Activated CD4-positive, alpha-beta T cell treated with anti-CD3 and anti-CD28 coated beads for 1 hour (primary cell): ENCODE data around the gene CTNNA3.

Source experiments
- DNase-seq: peaks from one replicate; pipeline ENCODE4 v3.0.0-alpha.2; 2020

CTNNA3 gene

GRCh38 chr10:66167816-66168215 lies 1528.2 kb downstream of the CTNNA3 start:
- DNase-seq = no peak

- no peak for DNase-seq
Measured at GRCh38 chr10:66162560-66163143, 1533.3 kb downstream of the CTNNA3 start.

GRCh38 chr10:66151346-66151745 lies 1544.6 kb downstream of the CTNNA3 start:
- no peak for DNase-seq

- DNase-seq = no peak
Measured at GRCh38 chr10:66148312-66148711, 1547.7 kb downstream of the CTNNA3 start.

- DNase-seq = no peak
Measured at GRCh38 chr10:66144016-66144415, 1552.0 kb downstream of the CTNNA3 start.

GRCh38 chr10:66102756-66103155 lies 1593.2 kb downstream of the CTNNA3 start:
- DNase-seq = no peak

GRCh38 chr10:66098595-66099480 lies 1597.2 kb downstream of the CTNNA3 start:
- no peak for DNase-seq

- no peak for DNase-seq
Measured at GRCh38 chr10:66095610-66096009, 1600.4 kb downstream of the CTNNA3 start.

GRCh38 chr10:66085906-66086305 lies 1610.1 kb downstream of the CTNNA3 start:
- no peak for DNase-seq

- no peak for DNase-seq
Measured at GRCh38 chr10:66071907-66072306, 1624.1 kb downstream of the CTNNA3 start.

GRCh38 chr10:66058594-66058993 lies 1637.4 kb downstream of the CTNNA3 start:
- no peak for DNase-seq

GRCh38 chr10:66049335-66049734 lies 1646.7 kb downstream of the CTNNA3 start:
- DNase-seq = no peak

GRCh38 chr10:66045859-66046258 lies 1650.1 kb downstream of the CTNNA3 start:
- DNase-seq = no peak

GRCh38 chr10:66041771-66042170 lies 1654.2 kb downstream of the CTNNA3 start:
- DNase-seq = no peak

- no peak for DNase-seq
Measured at GRCh38 chr10:66038623-66039022, 1657.4 kb downstream of the CTNNA3 start.

- no peak for DNase-seq
Measured at GRCh38 chr10:66026321-66026720, 1669.7 kb downstream of the CTNNA3 start.

GRCh38 chr10:66025186-66025585 lies 1670.8 kb downstream of the CTNNA3 start:
- DNase-seq = no peak

GRCh38 chr10:66021423-66021822 lies 1674.6 kb downstream of the CTNNA3 start:
- DNase-seq = no peak

GRCh38 chr10:66008221-66008620 lies 1687.8 kb downstream of the CTNNA3 start:
- no peak for DNase-seq

- DNase-seq = no peak
Measured at GRCh38 chr10:66006411-66006810, 1689.6 kb downstream of the CTNNA3 start.

GRCh38 chr10:65993451-65993850 lies 1702.5 kb downstream of the CTNNA3 start:
- no peak for DNase-seq

GRCh38 chr10:65968871-65969270 lies 1727.1 kb downstream of the CTNNA3 start:
- DNase-seq = no peak

- no peak for DNase-seq
Measured at GRCh38 chr10:65968437-65968836, 1727.6 kb downstream of the CTNNA3 start.

GRCh38 chr10:65964205-65964604 lies 1731.8 kb downstream of the CTNNA3 start:
- DNase-seq = no peak

GRCh38 chr10:65952086-65952485 lies 1743.9 kb downstream of the CTNNA3 start:
- DNase-seq = no peak
